Measurements from ENCODE around the gene DNAJB2. TPM values are rescaled to one million over a fixed set of nuclear protein-coding genes. Genes with fewer than 3 reads are reported as not detected.

DNAJB2 gene
- polyA plus RNA-seq, 4 donors = 68.5 to 91.1 (median 75.5) TPM

Other genes with a start within 250 kb of the DNAJB2 start
- under 1 TPM; 0.24 to 0.73 (median 0.34) TPM for gene CFAP65, start 237.8 kb upstream of the DNAJB2 start, polyA plus RNA-seq (ENCODE audit: insufficient read length in 4 of 4)
- gene IHH, start 218.4 kb upstream of the DNAJB2 start, polyA plus RNA-seq (ENCODE audit: insufficient read length in 4 of 4) = 1 to 10 TPM; 1.7 to 2.7 (median 1.8) TPM
- gene NHEJ1, start 118.6 kb upstream of the DNAJB2 start, polyA plus RNA-seq (ENCODE audit: insufficient read length in 4 of 4) = 10 to 100 TPM; 17.5 to 20.3 (median 19.8) TPM
- gene SLC23A3, start 109.3 kb upstream of the DNAJB2 start, polyA plus RNA-seq (ENCODE audit: insufficient read length in 4 of 4) = 10 to 100 TPM; 10.8 to 30.1 (median 20.6) TPM
- 10 to 100 TPM; 61.9 to 75.0 (median 65.2) TPM for gene CNPPD1, start 102.4 kb upstream of the DNAJB2 start, polyA plus RNA-seq (ENCODE audit: insufficient read length in 4 of 4)
- gene RETREG2, start 101.1 kb upstream of the DNAJB2 start, polyA plus RNA-seq (ENCODE audit: insufficient read length in 4 of 4) = 100 to 1,000 TPM; 106 to 125 (median 120) TPM
- gene ZFAND2B, start 72.6 kb upstream of the DNAJB2 start, polyA plus RNA-seq (ENCODE audit: insufficient read length in 4 of 4) = 10 to 100 TPM; 34.0 to 51.5 (median 43.8) TPM
- 10 to 100 TPM; 34.8 to 50.4 (median 35.0) TPM for gene ABCB6, start 60.4 kb upstream of the DNAJB2 start, polyA plus RNA-seq (ENCODE audit: insufficient read length in 4 of 4)
- 10 to 100 TPM; 39.7 to 46.4 (median 42.8) TPM for gene ATG9A, start 49.7 kb upstream of the DNAJB2 start, polyA plus RNA-seq (ENCODE audit: insufficient read length in 4 of 4)
- gene ANKZF1, start 49.6 kb upstream of the DNAJB2 start, polyA plus RNA-seq (ENCODE audit: insufficient read length in 4 of 4) = 10 to 100 TPM; 36.0 to 86.5 (median 60.2) TPM
- 10 to 100 TPM; 16.5 to 24.9 (median 24.1) TPM for gene GLB1L, start 33.9 kb upstream of the DNAJB2 start, polyA plus RNA-seq (ENCODE audit: insufficient read length in 4 of 4)
- gene STK16, start 33.9 kb upstream of the DNAJB2 start, polyA plus RNA-seq (ENCODE audit: insufficient read length in 4 of 4) = 10 to 100 TPM; 37.9 to 44.0 (median 41.0) TPM
- under 1 TPM; 0.49 to 0.94 (median 0.86) TPM for gene TUBA4B, start 26.1 kb upstream of the DNAJB2 start, polyA plus RNA-seq (ENCODE audit: insufficient read length in 4 of 4)
- 10 to 100 TPM; 31.7 to 39.1 (median 33.6) TPM for gene TUBA4A, start 25.4 kb upstream of the DNAJB2 start, polyA plus RNA-seq (ENCODE audit: insufficient read length in 4 of 4)
- under 1 TPM; 0.16 to 0.57 (median 0.22) TPM for gene PTPRN, start 30.0 kb downstream of the DNAJB2 start, polyA plus RNA-seq (ENCODE audit: insufficient read length in 4 of 4)
- not detected for gene RESP18, start 53.4 kb downstream of the DNAJB2 start, polyA plus RNA-seq (ENCODE audit: insufficient read length in 4 of 4)
- gene DNPEP, start 108.5 kb downstream of the DNAJB2 start, polyA plus RNA-seq (ENCODE audit: insufficient read length in 4 of 4) = 10 to 100 TPM; 54.3 to 73.8 (median 69.2) TPM
- 1 to 10 TPM; 7.4 to 9.3 (median 8.1) TPM for gene DES, start 139.0 kb downstream of the DNAJB2 start, polyA plus RNA-seq (ENCODE audit: insufficient read length in 4 of 4)
- 10 to 100 TPM; 10.7 to 18.1 (median 14.7) TPM for gene SPEG, start 155.5 kb downstream of the DNAJB2 start, polyA plus RNA-seq (ENCODE audit: insufficient read length in 4 of 4)
- 10 to 100 TPM; 32.8 to 41.9 (median 37.8) TPM for gene GMPPA, start 219.5 kb downstream of the DNAJB2 start, polyA plus RNA-seq (ENCODE audit: insufficient read length in 4 of 4)
- under 1 TPM; 0.10 to 0.33 (median 0.17) TPM for gene ASIC4, start 235.1 kb downstream of the DNAJB2 start, polyA plus RNA-seq (ENCODE audit: insufficient read length in 4 of 4)